K562 (cell line): ENCODE results near the gene C1orf116. TPM values are rescaled to one million over a fixed set of nuclear protein-coding genes. Genes with fewer than 3 reads are reported as not detected.
A peak's percentile ranks its signal among the peaks of the same experiment; 100 is the strongest.

ENCODE experiments used
- CCNT2 ChIP-seq: IDR thresholded peaks from 2 replicates; pipeline ENCODE4 v1.6.1; 2011; ENCODE audit warnings: borderline replicate concordance, low read depth, mild to moderate bottlenecking, moderate library complexity, mixed read lengths, low read length; ENCODE audit not compliant: insufficient read length; ENCODE audit errors: extremely low read depth
- CGGBP1 ChIP-seq: fragments of 250-450 bp; sonication (Bioruptor Pico); IDR thresholded peaks from 2 replicates; pipeline ENCODE4 v1.9.0; 2021; ENCODE audit warnings: mild to moderate bottlenecking
- CLOCK ChIP-seq: fragments of 250-450 bp; sonication (Bioruptor Pico); IDR thresholded peaks from 2 replicates; pipeline ENCODE4 v1.4.0; 2020; ENCODE audit warnings: mild to moderate bottlenecking, moderate library complexity, borderline replicate concordance
- CXXC5 ChIP-seq: fragments of 250-450 bp; sonication (Bioruptor Pico); IDR thresholded peaks from 2 replicates; pipeline ENCODE4 v1.8.0; 2022; ENCODE audit warnings: inconsistent platforms, mild to moderate bottlenecking, moderate library complexity
- FOXA1 ChIP-seq: fragments of 450-650 bp; IDR thresholded peaks from 2 replicates; pipeline ENCODE4 v1.6.1; 2016; ENCODE audit warnings: mild to moderate bottlenecking, borderline replicate concordance
- MAFK ChIP-seq: IDR thresholded peaks from 2 replicates; pipeline ENCODE4 v1.6.1; 2011; ENCODE audit warnings: low read length, improper control_type of control experiment
- MLLT1 ChIP-seq, 2 experiments: fragments of 450-650 bp; IDR thresholded peaks; 2 replicates each; pipeline ENCODE4 v1.6.1; 2016
- PHB ChIP-seq: fragments of 250-450 bp; sonication (Bioruptor Pico); IDR thresholded peaks from 2 replicates; pipeline ENCODE4 v1.5.0; 2021
- POLR2A ChIP-seq: fragments of 450-650 bp; conservative IDR thresholded peaks from 2 replicates; pipeline ENCODE4 v1.6.1; 2016
- SAFB2 ChIP-seq: fragments of 200-400 bp; formaldehyde crosslinking; IDR thresholded peaks from 2 replicates; pipeline ENCODE4 v1.6.1; 2018; ENCODE audit warnings: borderline replicate concordance, low read length, low read depth, moderate library complexity; ENCODE audit not compliant: severe bottlenecking
- SMAD2 ChIP-seq: fragments of 150-350 bp; IDR thresholded peaks from 2 replicates; pipeline ENCODE4 v1.6.1; 2014; ENCODE audit warnings: low read depth, mild to moderate bottlenecking, low read length
- TGIF2 ChIP-seq: sonication (generic); formaldehyde crosslinking; IDR thresholded peaks from 2 replicates; pipeline ENCODE4 v1.8.1; 2022; ENCODE audit warnings: mild to moderate bottlenecking, missing genetic modification reagents, moderate library complexity
- THRB ChIP-seq: fragments of 450-650 bp; formaldehyde crosslinking; conservative IDR thresholded peaks from 2 replicates; pipeline ENCODE4 v1.4.0; 2022; ENCODE audit warnings: mild to moderate bottlenecking, missing genetic modification characterization
- TRIM25 ChIP-seq: fragments of 450-650 bp; IDR thresholded peaks from 2 replicates; pipeline ENCODE4 v1.7.0; 2016; ENCODE audit warnings: borderline replicate concordance
- ZNF282 ChIP-seq: sonication (generic); formaldehyde crosslinking; IDR thresholded peaks from 2 replicates; pipeline ENCODE4 v1.8.1; 2023; ENCODE audit warnings: missing genetic modification reagents
- ZNF398 ChIP-seq: fragments of 250-450 bp; sonication (Bioruptor Pico); IDR thresholded peaks from 2 replicates; pipeline ENCODE4 v1.8.0; 2021; ENCODE audit warnings: moderate library complexity, mild to moderate bottlenecking, inconsistent platforms
- ZNF444 ChIP-seq: fragments of 250-450 bp; sonication (Bioruptor Pico); IDR thresholded peaks from 2 replicates; pipeline ENCODE4 v1.4.0; 2020; ENCODE audit warnings: mild to moderate bottlenecking, moderate library complexity
- ZNF79 ChIP-seq: fragments of 250-450 bp; sonication (Bioruptor Pico); IDR thresholded peaks from 2 replicates; pipeline ENCODE4 v1.4.0; 2020; ENCODE audit warnings: low read depth, mild to moderate bottlenecking, moderate library complexity
- polyA plus RNA-seq, 8 experiments: library from polyadenylated mRNA; depleted of rRNA in 4 of 8; stranded (reverse) in 5 of 8; unstranded in 3 of 8; fragments of >200 nt; fragmentation: Nextera tagmentation in 2 of 8; fragmentation: Illumina TruSeq in 1 of 8; extraction: Ambion mirVana in 2 of 8; extraction: Trizol in 1 of 8; gene quantifications; 2 replicates each; pipeline versions ENCODE4 v1.2.1 to v1.2.3, GENCODE V29; 2011 to 2014; ENCODE audit warnings: inconsistent platforms in 1 of 8, missing spikeins in 1 of 8
- total RNA-seq, 7 experiments: library from RNA; depleted of rRNA in 6 of 7; stranded (reverse); fragments of >200 nt in 6 of 7; fragmentation: Illumina TruSeq in 2 of 7; extraction: Trizol in 2 of 7; gene quantifications; 2 replicates each; pipeline versions ENCODE4 v1.2.1 to v1.2.3, GENCODE V29; 2011 to 2021; ENCODE audit warnings: low replicate concordance in 1 of 7

C1orf116 gene
- total and polyA plus RNA-seq, 9 of the 15 experiments (the other 6 are each of a cell fraction or from before 2014, with no cell fraction given) = 0.62 to 3.0 (median 0.95) TPM

GRCh38 chr1:207021139-207021861 lies 11.3 kb downstream of the C1orf116 start (continued):
- TF ChIP-seq THRB (CRISPR knock-in tag) = peak; percentile 66; the same call in 1 of the 2 replicates
- TF ChIP-seq CCNT2 = peak; percentile 98
- TF ChIP-seq CXXC5 (CRISPR knock-in tag) = peak; percentile 79
- no peak for TF ChIP-seq ZNF282
- 0 out of 2 replicates have a peak, but pooled peaks have one; percentile 25 for TF ChIP-seq PHB (CRISPR knock-in tag)
- no peak for TF ChIP-seq POLR2A
- no peak for TF ChIP-seq ZNF79 (CRISPR knock-in tag)
- TF ChIP-seq TRIM25 = no peak
- TF ChIP-seq ZNF444 (CRISPR knock-in tag) = 0 out of 2 replicates have a peak, but pooled peaks have one; percentile 35
- TF ChIP-seq MAFK = no peak
- TF ChIP-seq CLOCK = peak; percentile 28; the same call in 1 of the 2 replicates
- no peak for TF ChIP-seq SMAD2
- no peak for TF ChIP-seq TGIF2
- TF ChIP-seq MLLT1 (IDR thresholded peaks at IDR 0.05) = peak in 1 of 2 experiments; percentile 86; a peak in 1 of 4 replicates
- TF ChIP-seq SAFB2 = no peak
- no peak for TF ChIP-seq ZNF398
- no peak for TF ChIP-seq CGGBP1 (CRISPR knock-in tag)
- no peak for TF ChIP-seq FOXA1
